Coronary artery (tissue), 2 donors: Measurements from ENCODE around the gene S100A2.
"Not testable (repeated sequence)": the region's sequence is repeated elsewhere in the genome, so short reads cannot be mapped to it uniquely, and the experiment has no call there.

ENCODE experiments used
- DNase-seq: peaks from one replicate; pipeline ENCODE4 v3.0.0-alpha.2; 2017; ENCODE audit warnings: low spot score
- H3K27ac ChIP-seq, 2 donors: fragments of 200-600 bp; sonication (generic); one replicate each; pipeline ENCODE4 v1.5.1; 2016 to 2019
- H3K4me3 ChIP-seq: fragments of 200-600 bp; sonication (generic); 2 replicates; pipeline ENCODE4 v1.5.1; 2016; ENCODE audit warnings: mild to moderate bottlenecking, moderate library complexity
- TF ChIP-seq, protein P1 (sequence below): fragments of 200-600 bp; sonication (generic); IDR thresholded peaks from one replicate; pipeline ENCODE4 v1.5.1; 2019; ENCODE audit warnings: antibody characterized with exemption

Gene S100A2

DNA sequence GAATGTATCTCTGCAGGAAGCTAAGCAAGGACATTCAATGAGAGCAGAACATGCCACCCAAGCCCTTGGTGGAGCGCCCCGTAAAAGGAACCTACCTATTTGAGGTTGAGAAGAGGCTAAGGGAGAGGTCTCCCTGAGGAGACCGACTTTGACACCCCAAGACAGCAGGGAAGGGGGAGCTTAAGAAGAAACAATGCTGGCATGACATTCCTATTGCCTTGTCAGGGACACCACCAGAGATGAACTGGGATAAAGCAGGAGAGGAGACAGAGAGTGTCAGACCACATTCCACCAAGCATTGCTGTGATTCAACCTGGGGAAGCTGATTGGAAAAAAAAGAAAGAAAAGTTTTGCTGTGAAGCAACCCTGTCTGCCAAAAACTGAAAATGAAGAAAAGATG lies 13.3 kb upstream of the S100A2 start:
- H3K27ac ChIP-seq = no peak overlapping the region
- TF ChIP-seq, protein P1, sequence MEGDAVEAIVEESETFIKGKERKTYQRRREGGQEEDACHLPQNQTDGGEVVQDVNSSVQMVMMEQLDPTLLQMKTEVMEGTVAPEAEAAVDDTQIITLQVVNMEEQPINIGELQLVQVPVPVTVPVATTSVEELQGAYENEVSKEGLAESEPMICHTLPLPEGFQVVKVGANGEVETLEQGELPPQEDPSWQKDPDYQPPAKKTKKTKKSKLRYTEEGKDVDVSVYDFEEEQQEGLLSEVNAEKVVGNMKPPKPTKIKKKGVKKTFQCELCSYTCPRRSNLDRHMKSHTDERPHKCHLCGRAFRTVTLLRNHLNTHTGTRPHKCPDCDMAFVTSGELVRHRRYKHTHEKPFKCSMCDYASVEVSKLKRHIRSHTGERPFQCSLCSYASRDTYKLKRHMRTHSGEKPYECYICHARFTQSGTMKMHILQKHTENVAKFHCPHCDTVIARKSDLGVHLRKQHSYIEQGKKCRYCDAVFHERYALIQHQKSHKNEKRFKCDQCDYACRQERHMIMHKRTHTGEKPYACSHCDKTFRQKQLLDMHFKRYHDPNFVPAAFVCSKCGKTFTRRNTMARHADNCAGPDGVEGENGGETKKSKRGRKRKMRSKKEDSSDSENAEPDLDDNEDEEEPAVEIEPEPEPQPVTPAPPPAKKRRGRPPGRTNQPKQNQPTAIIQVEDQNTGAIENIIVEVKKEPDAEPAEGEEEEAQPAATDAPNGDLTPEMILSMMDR = no peak
- no peak for DNase-seq
- no peak overlapping the region for H3K4me3 ChIP-seq

DNA sequence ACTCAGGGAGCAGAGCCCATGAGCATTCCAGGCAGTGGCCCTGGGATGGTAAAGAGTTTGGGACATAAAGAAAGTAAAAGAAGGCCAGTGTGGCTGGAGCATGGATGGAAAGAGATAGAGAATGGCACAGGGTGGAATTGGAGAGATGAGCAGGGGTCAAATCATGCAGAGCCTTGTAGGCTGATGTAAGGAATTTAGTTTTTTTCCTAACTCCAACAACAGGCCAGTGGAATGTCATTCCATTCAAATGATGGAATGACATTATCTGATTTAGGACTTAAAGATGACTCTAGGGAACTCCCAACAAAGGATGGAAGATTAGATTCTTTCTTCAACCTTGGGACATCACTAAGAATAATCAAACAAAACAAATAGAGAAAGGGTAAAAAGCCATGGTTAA lies 12.8 kb upstream of the S100A2 start:
- H3K4me3 ChIP-seq = no peak overlapping the region
- no peak for DNase-seq
- no peak overlapping the region for H3K27ac ChIP-seq
- TF ChIP-seq, protein P1 = no peak

GRCh38 chr1:153577624-153578051 lies 12.0 kb upstream of the S100A2 start:
- no peak for DNase-seq
- TF ChIP-seq, protein P1 = no peak
- Histone ChIP-seq H3K27ac (no peak overlapping the region), H3K4me3 (no peak overlapping the region)

GRCh38 chr1:153577138-153577537 lies 11.5 kb upstream of the S100A2 start:
- DNase-seq = no peak
- no peak overlapping the region for H3K4me3 ChIP-seq
- no peak overlapping the region for H3K27ac ChIP-seq
- TF ChIP-seq, protein P1 = no peak

DNA sequence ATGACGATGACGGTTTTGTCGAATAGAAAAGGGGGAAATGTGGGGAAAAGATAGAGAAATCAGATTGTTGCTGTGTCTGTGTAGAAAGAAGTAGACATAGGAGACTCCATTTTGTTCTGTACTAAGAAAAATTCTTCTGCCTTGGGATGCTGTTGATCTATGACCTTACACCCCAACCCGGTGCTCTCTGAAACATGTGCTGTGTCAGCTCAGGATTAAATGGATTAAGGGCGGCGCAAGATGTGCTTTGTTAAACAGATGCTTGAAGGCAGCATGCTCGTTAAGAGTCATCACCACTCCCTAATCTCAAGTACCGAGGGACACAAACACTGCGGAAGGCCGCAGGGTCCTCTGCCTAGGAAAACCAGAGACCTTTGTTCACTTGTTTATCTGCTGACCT lies 9.9 kb upstream of the S100A2 start:
- not testable (repeated sequence) for DNase-seq, H3K27ac ChIP-seq, H3K4me3 ChIP-seq

- H3K27ac ChIP-seq, H3K4me3 ChIP-seq, DNase-seq: not testable (repeated sequence)
Measured at GRCh38 chr1:153575081-153575491, 9.4 kb upstream of the S100A2 start.

DNA sequence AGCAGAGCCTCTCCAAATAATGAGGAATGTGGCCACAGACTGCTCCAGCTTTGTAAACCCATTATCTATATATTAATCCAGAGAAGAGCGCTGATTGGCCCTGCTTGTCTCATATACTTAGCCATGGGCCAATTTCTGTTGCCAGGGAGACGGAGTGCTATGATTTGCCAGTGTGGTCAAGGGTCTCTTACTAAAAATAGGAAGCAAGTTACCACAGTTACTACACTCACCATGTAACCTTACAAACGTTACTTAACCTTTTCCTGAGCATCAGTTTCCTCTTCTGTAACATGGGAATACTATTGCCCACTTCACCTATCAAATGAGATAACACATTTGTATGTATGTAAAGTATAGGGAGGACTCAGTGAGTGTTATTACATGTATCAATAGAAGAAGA lies 7.7 kb upstream of the S100A2 start:
- no peak for DNase-seq
- TF ChIP-seq, protein P1 = no peak
- Histone ChIP-seq H3K4me3 (no peak overlapping the region), H3K27ac (peak overlapping the region; percentile 64 to 82)

- DNase-seq = peak; percentile 88
Measured at GRCh38 chr1:153572569-153573015, 6.9 kb upstream of the S100A2 start.

More at GRCh38 chr1:153572569-153573015, 6.9 kb upstream of the S100A2 start:
- Histone ChIP-seq H3K4me3 (no peak overlapping the region), H3K27ac (peak overlapping the region; percentile 64 to 82)
- TF ChIP-seq, protein P1 = peak; percentile 77
